ENCODE results near the gene FEM1C. TPM values are rescaled to one million over a fixed set of nuclear protein-coding genes. Genes with fewer than 3 reads are reported as not detected.

FEM1C gene
- total and polyA plus RNA-seq, 10 of the 15 experiments (the other 5 are each of a cell fraction or from before 2014, with no cell fraction given), result 1.9 to 15.6 (median 8.0) TPM

DNA sequence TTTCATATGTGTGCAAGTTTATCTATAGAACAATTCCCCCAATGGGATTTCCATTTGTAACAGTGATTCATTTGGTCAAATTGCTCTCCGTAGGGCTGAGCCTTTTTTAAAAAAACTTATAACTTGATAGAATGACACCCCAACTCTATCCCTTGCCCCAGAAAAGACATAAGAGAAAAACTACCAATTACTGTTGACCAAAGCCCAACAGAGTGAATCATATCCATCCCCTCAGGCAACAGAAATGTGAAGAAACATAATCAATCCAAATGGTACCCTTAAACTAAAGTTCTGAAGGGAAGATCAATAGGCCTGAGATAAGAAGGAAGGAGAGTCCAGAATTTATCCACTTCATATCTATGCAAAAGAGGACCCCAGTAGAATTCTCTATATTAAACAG lies 39.9 kb upstream of the FEM1C start (continued):
- TF ChIP-seq CREB1 (IDR thresholded peaks at IDR 0.05; ENCODE audit: low read depth), result no peak

DNA sequence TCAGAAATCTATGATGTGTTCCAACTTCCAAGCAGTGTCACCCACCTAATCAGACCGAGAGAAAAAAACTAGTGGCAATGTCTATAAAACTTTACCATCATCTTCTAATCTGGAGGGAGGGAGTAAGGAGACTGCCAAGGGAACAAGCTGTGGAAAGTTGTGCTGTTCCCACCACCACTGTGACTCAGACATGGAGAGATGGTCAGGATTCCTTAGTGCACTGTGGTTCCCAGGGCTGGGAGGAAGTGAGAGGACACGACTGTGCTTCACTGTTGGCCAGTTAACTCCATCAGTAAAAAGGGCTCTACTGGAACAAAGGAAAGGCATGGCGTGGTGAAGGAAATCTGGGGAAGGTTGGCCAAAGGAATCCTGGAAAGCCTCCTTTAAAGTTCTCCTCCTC lies 38.9 kb upstream of the FEM1C start:
- RAD21 ChIA-PET (ENCODE audit: unreplicated experiment), result interaction anchor here (1.5 to 1.6 kb wide), 2 partner anchors 272 to 274 kb away, joined by 5 to 8 read pairs; no protein-coding TSS in a partner anchor
- H2AFZ ChIP-seq (ENCODE audit: control insufficient read depth, low read depth, low read length), result no peak overlapping the region; the same call in 1 of the 2 replicates
- CTCF ChIA-PET, result interaction anchor here (1.1 to 3.5 kb wide), 6 partner anchors 8 to 273 kb away, joined by 3 to 36 read pairs (median 6); no protein-coding TSS in a partner anchor
- SMC1A ChIA-PET (ENCODE audit: uncharacterized antibody, unreplicated experiment), result interaction anchor here (0.7 to 4.0 kb wide), 9 partner anchors 8 to 274 kb away, joined by 3 to 24 read pairs (median 3); no protein-coding TSS in a partner anchor
- H3K27me3 ChIP-seq (replicated peaks in 1 of 2; ENCODE audit: control insufficient read depth in 2 of 2, insufficient read depth in 2 of 2, low read length in 1 of 2), result no peaks in the 10 kb centered on the region
- H3K4me2 ChIP-seq (ENCODE audit: control insufficient read depth, insufficient read depth), result 0 out of 2 replicates have a peak overlapping the region, but pooled peaks have one; percentile 13
- peaks cover 31% of the 10 kb centered on the region for H3K4me1 ChIP-seq (ENCODE audit: control insufficient read depth, insufficient read depth, low read length)
- WGBS (ENCODE audit: insufficient coverage, insufficient replicate concordance, low lambda C conversion rate, missing lambda C conversion rate), result 10% methylated on average over 3 of the region's 3 CpGs
- peaks cover 3% of the 10 kb centered on the region; the same call in 2 of the 3 replicates for H3K9me3 ChIP-seq (replicated peaks; ENCODE audit: control insufficient read depth, insufficient read depth, low read length)
- ATAC-seq, result no peak
- H3K4me3 ChIP-seq, result no peak overlapping the region
- H3K27ac ChIP-seq (ENCODE audit: control insufficient read depth, insufficient read depth), result no peak overlapping the region
- intact Hi-C loops (cut with micrococcal nuclease; ENCODE audit: unreplicated experiment) (no loop called here), in situ Hi-C loops (cut with MboI) (loop anchor here (25.0 kb wide), 1 partner anchor 1146 kb away; no protein-coding TSS in a partner anchor)
- DNase-seq (ENCODE audit: low read depth, low spot score), result no peak
- peaks cover 7% of the 10 kb centered on the region for H3K79me2 ChIP-seq (ENCODE audit: control insufficient read depth, insufficient read depth, low read length)
- TF ChIP-seq EED (IDR thresholded peaks at IDR 0.05; ENCODE audit: low read depth) (peak; percentile 75), IKZF1 (conservative IDR thresholded peaks at IDR 0.05) (0 out of 2 replicates have a peak, but pooled peaks have one; percentile 18), IKZF2 (IDR thresholded peaks at IDR 0.05) (0 out of 4 replicates have a peak, but pooled peaks of 1 of the 2 experiments have one; percentile 29), SPI1 (IDR thresholded peaks at IDR 0.05; ENCODE audit: borderline replicate concordance, insufficient read depth, low read depth, low read length) (peak; percentile 75; the same call in 1 of the 2 replicates), RUNX3 (IDR thresholded peaks at IDR 0.05; ENCODE audit: low read length) (0 out of 2 replicates have a peak, but pooled peaks have one; percentile 28)
- TF ChIP-seq, protein P1, sequence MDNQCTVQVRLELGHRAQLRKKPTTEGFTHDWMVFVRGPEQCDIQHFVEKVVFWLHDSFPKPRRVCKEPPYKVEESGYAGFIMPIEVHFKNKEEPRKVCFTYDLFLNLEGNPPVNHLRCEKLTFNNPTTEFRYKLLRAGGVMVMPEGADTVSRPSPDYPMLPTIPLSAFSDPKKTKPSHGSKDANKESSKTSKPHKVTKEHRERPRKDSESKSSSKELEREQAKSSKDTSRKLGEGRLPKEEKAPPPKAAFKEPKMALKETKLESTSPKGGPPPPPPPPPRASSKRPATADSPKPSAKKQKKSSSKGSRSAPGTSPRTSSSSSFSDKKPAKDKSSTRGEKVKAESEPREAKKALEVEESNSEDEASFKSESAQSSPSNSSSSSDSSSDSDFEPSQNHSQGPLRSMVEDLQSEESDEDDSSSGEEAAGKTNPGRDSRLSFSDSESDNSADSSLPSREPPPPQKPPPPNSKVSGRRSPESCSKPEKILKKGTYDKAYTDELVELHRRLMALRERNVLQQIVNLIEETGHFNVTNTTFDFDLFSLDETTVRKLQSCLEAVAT (IDR thresholded peaks at IDR 0.05), result no peak
- no peak overlapping the region for H3K9ac ChIP-seq (ENCODE audit: control insufficient read depth, insufficient read depth, low read length)
- H4K20me1 ChIP-seq (ENCODE audit: control insufficient read depth, insufficient read depth), result no peaks in the 10 kb centered on the region
- 0 out of 4 replicates have a peak, but pooled peaks cover 0 to 4% of the 10 kb centered on the region in 2 experiments for H3K36me3 ChIP-seq (ENCODE audit: control insufficient read depth in 2 of 2, insufficient read depth in 2 of 2, low read length in 1 of 2)
- BruUV-seq (replicated peaks), result no TSS peak
- POLR2A ChIA-PET, result interaction anchor here (1.4 kb wide), 1 partner anchor 9 kb away, joined by 3 read pairs; no protein-coding TSS in a partner anchor
- no peak for FAIRE-seq

All from GM12878 (cell line).